ENCODE measurements around the gene UBE2D2.
"Not testable (repeated sequence)": the region's sequence is repeated elsewhere in the genome, so short reads cannot be mapped to it uniquely, and the experiment has no call there.

DNA sequence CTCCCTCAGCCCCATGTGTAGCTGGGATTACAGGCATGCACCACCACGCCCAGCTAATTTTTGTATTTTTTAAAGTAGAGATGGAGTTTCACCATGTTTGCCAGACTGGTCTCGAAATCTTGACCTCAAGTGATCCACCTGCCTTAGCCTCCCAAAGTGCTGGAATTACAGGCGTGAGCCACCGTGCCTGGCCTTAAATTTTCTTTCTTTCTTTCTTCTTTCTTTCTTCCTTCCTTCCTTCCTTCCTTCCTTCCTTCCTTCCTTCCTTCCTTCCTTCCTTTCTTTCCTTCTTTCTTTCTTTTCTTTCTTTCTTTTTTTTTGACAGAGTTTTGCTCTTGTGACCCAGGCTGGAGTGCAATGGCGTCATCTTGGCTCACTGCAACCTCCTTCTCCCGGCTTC, 14.5 kb upstream of the UBE2D2 start:
- not testable (repeated sequence) for TF ChIP-seq TAF1 (IDR thresholded peaks at IDR 0.05; ENCODE audit: low read depth, low read length); POLR2A (IDR thresholded peaks at IDR 0.05; ENCODE audit: low read depth, low read length); POU2F2 (IDR thresholded peaks at IDR 0.05; ENCODE audit: low read depth, low read length); POLR2AphosphoS5 (IDR thresholded peaks at IDR 0.05; ENCODE audit: low read depth, low read length); SPI1 (IDR thresholded peaks at IDR 0.05; ENCODE audit: low read depth, low read length); PAX5 (IDR thresholded peaks at IDR 0.05; ENCODE audit: insufficient read depth, low read length, severe bottlenecking)

Measured in GM12891 (cell line).